ENCODE measurements around the gene IAPP.

GRCh38 chr12:21392384-21392783 is 19.7 kb downstream of the IAPP start:
- TF ChIP-seq CTCF (IDR thresholded peaks at IDR 0.05; ENCODE audit: low read length) (no peak), EZH2phosphoT487 (IDR thresholded peaks at IDR 0.05; ENCODE audit: low read length) (no peak), EZH2 (optimal IDR thresholded peaks at IDR 0.05; ENCODE audit: low read depth, low read length) (no peak)
